A549 (cell line): ENCODE data around the gene OVCH2. TPM values are rescaled to one million over a fixed set of nuclear protein-coding genes. Genes with fewer than 3 reads are reported as not detected.

Experiments
- ATAC-seq, 2 experiments: fragments of 200-7000 bp in 1 of 2; fragments of >200 bp in 1 of 2; cut with Nextera tagmentation in 1 of 2; cut with Tn5 transposase in 1 of 2; 3 replicates each; pipeline versions ENCODE4 v1.8.0 to v1.9.1; 2018 to 2020; ENCODE audit warnings: mild to moderate bottlenecking in 1 of 2, moderate library complexity in 1 of 2
- CTCF ChIA-PET: fragments of 300-600 bp; sonication (Branson Sonifier 250); formaldehyde crosslinking; extraction: SDS; loops from one replicate; lab custom pipeline; 2021; ENCODE audit warnings: antibody characterized with exemption, inconsistent platforms; lab: Yijun Ruan, JAX
- POLR2A ChIA-PET: fragments of 350-600 bp; formaldehyde crosslinking; extraction: SDS; loops from one replicate; lab custom pipeline; 2021; ENCODE audit warnings: antibody characterized with exemption, inconsistent platforms; lab: Yijun Ruan, JAX
- DNase-seq, 2 experiments: peaks; one replicate each; pipeline versions ENCODE4 v3.0.0 to v3.0.0-alpha.2; 2011 to 2016; ENCODE audit warnings: low read depth in 1 of 2, low spot score in 1 of 2
- FAIRE-seq: peaks from 2 replicates; lab custom pipeline; 2011; peaks lifted over from hg19 to GRCh38; lab: Jason Lieb, UNC
- H3K27ac ChIP-seq, 2 experiments: fragments of >200 bp; sonication (Bioruptor Twin); formaldehyde crosslinking; 3 replicates each; pipeline ENCODE4 v1.5.1; 2016 to 2017
- H3K4me1 ChIP-seq: fragments of >200 bp; sonication (Bioruptor Twin); formaldehyde crosslinking; 3 replicates; pipeline ENCODE4 v1.6.1; 2016
- H3K4me2 ChIP-seq: fragments of >200 bp; sonication (Bioruptor Twin); formaldehyde crosslinking; 3 replicates; pipeline ENCODE4 v1.6.1; 2016
- H3K4me3 ChIP-seq: fragments of >200 bp; sonication (Bioruptor Twin); formaldehyde crosslinking; 3 replicates; pipeline ENCODE4 v1.5.1; 2016
- H3K9me3 ChIP-seq: fragments of >200 bp; sonication (Bioruptor Twin); formaldehyde crosslinking; 3 replicates; pipeline ENCODE4 v1.6.1; 2016
- BHLHE40 ChIP-seq: IDR thresholded peaks from 2 replicates; pipeline ENCODE4 v1.6.1; 2012; ENCODE audit warnings: low read depth, low read length, inconsistent platforms
- CHD4 ChIP-seq: fragments of 200-600 bp; sonication (generic); IDR thresholded peaks from 2 replicates; pipeline ENCODE4 v1.6.1; 2016; ENCODE audit warnings: antibody characterized with exemption, mild to moderate bottlenecking, borderline replicate concordance
- EHMT2 ChIP-seq: fragments of 200-600 bp; sonication (generic); IDR thresholded peaks from 2 replicates; pipeline ENCODE4 v1.6.1; 2016; ENCODE audit warnings: antibody characterized with exemption, low read depth, mild to moderate bottlenecking, moderate library complexity
- EP300 ChIP-seq, 2 experiments: fragments of >200 bp; sonication (Bioruptor Twin); formaldehyde crosslinking; IDR thresholded peaks; 2 replicates in 1 of 2; 3 replicates in 1 of 2; pipeline ENCODE4 v1.6.1; 2016 to 2017
- HEYL ChIP-seq: fragments of 250-450 bp; sonication (Bioruptor Pico); IDR thresholded peaks from 2 replicates; pipeline ENCODE4 v1.8.0; 2021; ENCODE audit warnings: mild to moderate bottlenecking, moderate library complexity
- JUN ChIP-seq, 2 experiments: fragments of >200 bp; sonication (Bioruptor Twin); formaldehyde crosslinking; IDR thresholded peaks; 2 replicates in 1 of 2; 3 replicates in 1 of 2; pipeline ENCODE4 v1.6.1; 2016 to 2017
- KDM1A ChIP-seq: fragments of 200-600 bp; sonication (generic); IDR thresholded peaks from 2 replicates; pipeline ENCODE4 v1.6.1; 2016; ENCODE audit warnings: low read depth, mild to moderate bottlenecking
- MAFK ChIP-seq: fragments of 450-650 bp; IDR thresholded peaks from 2 replicates; pipeline ENCODE4 v1.6.1; 2014; ENCODE audit not compliant: partially characterized antibody
- MAZ ChIP-seq: fragments of 150-350 bp; IDR thresholded peaks from 2 replicates; pipeline ENCODE4 v1.6.1; 2014; ENCODE audit warnings: antibody characterized with exemption, low read depth, low read length, borderline replicate concordance
- MYC ChIP-seq: IDR thresholded peaks from 2 replicates; pipeline ENCODE4 v1.6.1; 2012; ENCODE audit warnings: mild to moderate bottlenecking, inconsistent platforms, low read length, improper control_type of control experiment, borderline replicate concordance
- NFE2L2 ChIP-seq: fragments of 150-350 bp; conservative IDR thresholded peaks from 2 replicates; pipeline ENCODE4 v1.6.1; 2014; ENCODE audit warnings: low read length
- PHF8 ChIP-seq: fragments of 200-600 bp; sonication (generic); IDR thresholded peaks from 2 replicates; pipeline ENCODE4 v1.6.1; 2016; ENCODE audit warnings: low read depth, mild to moderate bottlenecking, antibody characterized with exemption, moderate library complexity, borderline replicate concordance
- RARB ChIP-seq: fragments of 250-450 bp; sonication (Bioruptor Pico); IDR thresholded peaks from 2 replicates; pipeline ENCODE4 v1.8.0; 2021; ENCODE audit warnings: mild to moderate bottlenecking, moderate library complexity
- RFX5 ChIP-seq: fragments of 450-650 bp; IDR thresholded peaks from 2 replicates; pipeline ENCODE4 v1.7.1; 2014; ENCODE audit warnings: antibody characterized with exemption, mild to moderate bottlenecking, moderate library complexity
- ZFP36 ChIP-seq: fragments of 450-650 bp; IDR thresholded peaks from 2 replicates; pipeline ENCODE4 v1.6.1; 2014; ENCODE audit warnings: borderline replicate concordance; ENCODE audit not compliant: partially characterized antibody
- WGBS: methylation state at CpG from one replicate; pipeline ENCODE4 v1.1.6; 2017; ENCODE audit errors: missing lambda C conversion rate; 5-methylcytosine and 5-hydroxymethylcytosine counted together
- polyA plus RNA-seq, 4 experiments: library from polyadenylated mRNA; depleted of rRNA in 3 of 4; stranded (reverse); fragments of >200 nt; fragmentation: RNase III in 1 of 4; extraction: RNeasy Plus Mini Kit Qiagen cat#74134 plus additional on column Dnase treatment in 1 of 4; gene quantifications; 2 replicates in 3 of 4; 3 replicates in 1 of 4; pipeline ENCODE4 v1.2.3, GENCODE V29; 2011 to 2017
- TF ChIP-seq, protein P1 (sequence below): fragments of >200 bp; sonication (Bioruptor Twin); formaldehyde crosslinking; IDR thresholded peaks from 3 replicates; pipeline ENCODE4 v1.5.1; 2016
- TF ChIP-seq, protein P2 (sequence below): fragments of >200 bp; sonication (Bioruptor Twin); formaldehyde crosslinking; IDR thresholded peaks from 3 replicates; pipeline ENCODE4 v1.6.1; 2016
- TF ChIP-seq, protein P3 (sequence below): fragments of 200-600 bp; sonication (generic); IDR thresholded peaks from 2 replicates; pipeline ENCODE4 v1.6.1; 2016; ENCODE audit warnings: antibody characterized with exemption, mild to moderate bottlenecking, moderate library complexity
- TF ChIP-seq, protein P4 (sequence below): IDR thresholded peaks from 2 replicates; pipeline ENCODE4 v1.6.1; 2012
- TF ChIP-seq, protein P5 (sequence below): fragments of 450-650 bp; IDR thresholded peaks from 2 replicates; pipeline ENCODE4 v1.6.1; 2014; ENCODE audit warnings: antibody characterized with exemption
- TF ChIP-seq, protein P6 (sequence below): fragments of 250-450 bp; sonication (Bioruptor Pico); IDR thresholded peaks from 2 replicates; pipeline ENCODE4 v1.5.0; 2021; ENCODE audit warnings: mild to moderate bottlenecking, moderate library complexity, borderline replicate concordance

OVCH2 gene
- polyA plus RNA-seq, 2 of the 4 experiments (the other 2 are of a cell fraction) = not detected

DNA sequence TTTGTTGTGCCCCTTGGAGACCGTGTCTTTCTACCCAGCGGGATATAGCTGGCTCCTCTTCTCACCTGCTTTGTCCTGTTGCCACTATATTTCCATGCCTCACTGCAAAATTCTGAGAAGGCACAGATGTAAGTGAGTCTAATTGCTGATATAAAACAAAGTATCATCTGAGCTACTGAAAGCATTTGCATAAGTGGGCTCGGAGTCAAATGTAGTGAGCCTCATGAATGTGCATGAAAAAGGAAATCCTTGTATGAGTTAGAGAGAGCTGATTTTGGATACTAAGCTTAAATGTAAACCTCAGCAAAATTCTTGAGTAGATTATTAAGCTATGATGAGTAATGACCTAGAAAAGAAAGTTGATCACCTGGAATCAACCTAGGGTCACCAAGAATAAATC lies 13.9 kb downstream of the OVCH2 start:
- TF ChIP-seq, protein P1, sequence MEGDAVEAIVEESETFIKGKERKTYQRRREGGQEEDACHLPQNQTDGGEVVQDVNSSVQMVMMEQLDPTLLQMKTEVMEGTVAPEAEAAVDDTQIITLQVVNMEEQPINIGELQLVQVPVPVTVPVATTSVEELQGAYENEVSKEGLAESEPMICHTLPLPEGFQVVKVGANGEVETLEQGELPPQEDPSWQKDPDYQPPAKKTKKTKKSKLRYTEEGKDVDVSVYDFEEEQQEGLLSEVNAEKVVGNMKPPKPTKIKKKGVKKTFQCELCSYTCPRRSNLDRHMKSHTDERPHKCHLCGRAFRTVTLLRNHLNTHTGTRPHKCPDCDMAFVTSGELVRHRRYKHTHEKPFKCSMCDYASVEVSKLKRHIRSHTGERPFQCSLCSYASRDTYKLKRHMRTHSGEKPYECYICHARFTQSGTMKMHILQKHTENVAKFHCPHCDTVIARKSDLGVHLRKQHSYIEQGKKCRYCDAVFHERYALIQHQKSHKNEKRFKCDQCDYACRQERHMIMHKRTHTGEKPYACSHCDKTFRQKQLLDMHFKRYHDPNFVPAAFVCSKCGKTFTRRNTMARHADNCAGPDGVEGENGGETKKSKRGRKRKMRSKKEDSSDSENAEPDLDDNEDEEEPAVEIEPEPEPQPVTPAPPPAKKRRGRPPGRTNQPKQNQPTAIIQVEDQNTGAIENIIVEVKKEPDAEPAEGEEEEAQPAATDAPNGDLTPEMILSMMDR = no peak
- no peak for TF ChIP-seq CHD4
- TF ChIP-seq RARB (CRISPR knock-in tag) = no peak
- TF ChIP-seq MAFK = peak; percentile 42
- no peak for TF ChIP-seq HEYL
- no peak for TF ChIP-seq NFE2L2
- no peak for TF ChIP-seq EP300 (IDR thresholded peaks at IDR 0.05)
- no peak for FAIRE-seq
- Histone ChIP-seq H3K4me1 (no peaks in the 10 kb centered on the region), H3K4me2 (no peak overlapping the region), H3K4me3 (no peak overlapping the region), H3K9me3 (no peaks in the 10 kb centered on the region), H3K27ac (no peak overlapping the region)
- CTCF ChIA-PET = interaction anchor here (0.7 to 6.3 kb wide), 7 partner anchors 15 to 595 kb away, joined by 3 to 31 read pairs (median 4); no protein-coding TSS in a partner anchor
- 37% methylated on average over 3 of the region's 3 CpGs for WGBS
- no peak for ATAC-seq
- DNase-seq = no peak
- POLR2A ChIA-PET = no interaction called here

DNA sequence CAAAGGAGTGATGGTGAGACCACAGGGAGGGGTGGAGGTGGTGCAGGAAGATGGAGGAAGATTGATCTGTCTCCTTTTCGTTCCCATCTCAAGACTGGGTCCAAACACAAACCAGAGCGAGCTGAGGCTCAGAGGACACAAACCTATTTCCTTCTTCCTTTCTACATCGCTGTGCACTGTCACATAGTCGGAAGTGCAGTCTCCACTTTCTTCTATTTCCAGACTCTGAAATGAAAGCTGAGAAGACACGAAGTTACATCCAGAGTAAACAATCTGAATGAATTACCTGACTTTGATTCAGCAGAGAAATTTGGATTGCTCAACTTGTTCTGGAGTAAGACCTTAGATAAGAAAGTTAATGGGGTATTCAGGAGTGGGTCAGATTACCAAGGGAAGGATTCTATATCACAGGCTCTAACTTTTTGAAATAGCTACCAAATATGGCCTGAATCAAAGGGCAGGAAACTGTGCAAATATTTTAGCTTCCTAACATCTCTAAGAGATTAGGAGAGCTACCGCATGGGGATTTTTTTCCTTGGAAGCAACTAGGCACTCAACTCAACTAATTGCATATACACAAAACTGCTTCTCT lies 14.4 kb downstream of the OVCH2 start:
- ATAC-seq (no peak), DNase-seq (no peak), FAIRE-seq (no peak)
- H3K4me3 ChIP-seq = no peak overlapping the region
- TF ChIP-seq RFX5 (no peak), EHMT2 (no peak), PHF8 (no peak), EP300 (IDR thresholded peaks at IDR 0.05) (no peak), ZFP36 (no peak), BHLHE40 (no peak), MAZ (no peak), JUN (IDR thresholded peaks at IDR 0.05) (no peak), KDM1A (no peak), MYC (no peak)
- TF ChIP-seq, protein P2, sequence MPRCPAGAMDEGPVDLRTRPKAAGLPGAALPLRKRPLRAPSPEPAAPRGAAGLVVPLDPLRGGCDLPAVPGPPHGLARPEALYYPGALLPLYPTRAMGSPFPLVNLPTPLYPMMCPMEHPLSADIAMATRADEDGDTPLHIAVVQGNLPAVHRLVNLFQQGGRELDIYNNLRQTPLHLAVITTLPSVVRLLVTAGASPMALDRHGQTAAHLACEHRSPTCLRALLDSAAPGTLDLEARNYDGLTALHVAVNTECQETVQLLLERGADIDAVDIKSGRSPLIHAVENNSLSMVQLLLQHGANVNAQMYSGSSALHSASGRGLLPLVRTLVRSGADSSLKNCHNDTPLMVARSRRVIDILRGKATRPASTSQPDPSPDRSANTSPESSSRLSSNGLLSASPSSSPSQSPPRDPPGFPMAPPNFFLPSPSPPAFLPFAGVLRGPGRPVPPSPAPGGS = no peak
- TF ChIP-seq, protein P3, sequence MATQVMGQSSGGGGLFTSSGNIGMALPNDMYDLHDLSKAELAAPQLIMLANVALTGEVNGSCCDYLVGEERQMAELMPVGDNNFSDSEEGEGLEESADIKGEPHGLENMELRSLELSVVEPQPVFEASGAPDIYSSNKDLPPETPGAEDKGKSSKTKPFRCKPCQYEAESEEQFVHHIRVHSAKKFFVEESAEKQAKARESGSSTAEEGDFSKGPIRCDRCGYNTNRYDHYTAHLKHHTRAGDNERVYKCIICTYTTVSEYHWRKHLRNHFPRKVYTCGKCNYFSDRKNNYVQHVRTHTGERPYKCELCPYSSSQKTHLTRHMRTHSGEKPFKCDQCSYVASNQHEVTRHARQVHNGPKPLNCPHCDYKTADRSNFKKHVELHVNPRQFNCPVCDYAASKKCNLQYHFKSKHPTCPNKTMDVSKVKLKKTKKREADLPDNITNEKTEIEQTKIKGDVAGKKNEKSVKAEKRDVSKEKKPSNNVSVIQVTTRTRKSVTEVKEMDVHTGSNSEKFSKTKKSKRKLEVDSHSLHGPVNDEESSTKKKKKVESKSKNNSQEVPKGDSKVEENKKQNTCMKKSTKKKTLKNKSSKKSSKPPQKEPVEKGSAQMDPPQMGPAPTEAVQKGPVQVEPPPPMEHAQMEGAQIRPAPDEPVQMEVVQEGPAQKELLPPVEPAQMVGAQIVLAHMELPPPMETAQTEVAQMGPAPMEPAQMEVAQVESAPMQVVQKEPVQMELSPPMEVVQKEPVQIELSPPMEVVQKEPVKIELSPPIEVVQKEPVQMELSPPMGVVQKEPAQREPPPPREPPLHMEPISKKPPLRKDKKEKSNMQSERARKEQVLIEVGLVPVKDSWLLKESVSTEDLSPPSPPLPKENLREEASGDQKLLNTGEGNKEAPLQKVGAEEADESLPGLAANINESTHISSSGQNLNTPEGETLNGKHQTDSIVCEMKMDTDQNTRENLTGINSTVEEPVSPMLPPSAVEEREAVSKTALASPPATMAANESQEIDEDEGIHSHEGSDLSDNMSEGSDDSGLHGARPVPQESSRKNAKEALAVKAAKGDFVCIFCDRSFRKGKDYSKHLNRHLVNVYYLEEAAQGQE = no peak
- TF ChIP-seq, protein P4, sequence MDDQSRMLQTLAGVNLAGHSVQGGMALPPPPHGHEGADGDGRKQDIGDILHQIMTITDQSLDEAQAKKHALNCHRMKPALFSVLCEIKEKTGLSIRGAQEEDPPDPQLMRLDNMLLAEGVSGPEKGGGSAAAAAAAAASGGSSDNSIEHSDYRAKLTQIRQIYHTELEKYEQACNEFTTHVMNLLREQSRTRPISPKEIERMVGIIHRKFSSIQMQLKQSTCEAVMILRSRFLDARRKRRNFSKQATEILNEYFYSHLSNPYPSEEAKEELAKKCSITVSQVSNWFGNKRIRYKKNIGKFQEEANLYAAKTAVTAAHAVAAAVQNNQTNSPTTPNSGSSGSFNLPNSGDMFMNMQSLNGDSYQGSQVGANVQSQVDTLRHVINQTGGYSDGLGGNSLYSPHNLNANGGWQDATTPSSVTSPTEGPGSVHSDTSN = no peak
- TF ChIP-seq, protein P5, sequence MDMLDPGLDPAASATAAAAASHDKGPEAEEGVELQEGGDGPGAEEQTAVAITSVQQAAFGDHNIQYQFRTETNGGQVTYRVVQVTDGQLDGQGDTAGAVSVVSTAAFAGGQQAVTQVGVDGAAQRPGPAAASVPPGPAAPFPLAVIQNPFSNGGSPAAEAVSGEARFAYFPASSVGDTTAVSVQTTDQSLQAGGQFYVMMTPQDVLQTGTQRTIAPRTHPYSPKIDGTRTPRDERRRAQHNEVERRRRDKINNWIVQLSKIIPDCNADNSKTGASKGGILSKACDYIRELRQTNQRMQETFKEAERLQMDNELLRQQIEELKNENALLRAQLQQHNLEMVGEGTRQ = no peak
- TF ChIP-seq, protein P6, sequence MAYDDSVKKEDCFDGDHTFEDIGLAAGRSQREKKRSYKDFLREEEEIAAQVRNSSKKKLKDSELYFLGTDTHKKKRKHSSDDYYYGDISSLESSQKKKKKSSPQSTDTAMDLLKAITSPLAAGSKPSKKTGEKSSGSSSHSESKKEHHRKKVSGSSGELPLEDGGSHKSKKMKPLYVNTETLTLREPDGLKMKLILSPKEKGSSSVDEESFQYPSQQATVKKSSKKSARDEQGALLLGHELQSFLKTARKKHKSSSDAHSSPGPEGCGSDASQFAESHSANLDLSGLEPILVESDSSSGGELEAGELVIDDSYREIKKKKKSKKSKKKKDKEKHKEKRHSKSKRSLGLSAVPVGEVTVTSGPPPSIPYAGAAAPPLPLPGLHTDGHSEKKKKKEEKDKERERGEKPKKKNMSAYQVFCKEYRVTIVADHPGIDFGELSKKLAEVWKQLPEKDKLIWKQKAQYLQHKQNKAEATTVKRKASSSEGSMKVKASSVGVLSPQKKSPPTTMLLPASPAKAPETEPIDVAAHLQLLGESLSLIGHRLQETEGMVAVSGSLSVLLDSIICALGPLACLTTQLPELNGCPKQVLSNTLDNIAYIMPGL (CRISPR knock-in tag) = no peak
- no peak overlapping the region for H3K27ac ChIP-seq
- ChIA-PET CTCF (interaction anchor here (0.8 to 6.3 kb wide), 8 partner anchors 10 to 594 kb away, joined by 3 to 31 read pairs (median 5); no protein-coding TSS in a partner anchor), POLR2A (no interaction called here)
- WGBS = 47% methylated on average over 6 of the region's 6 CpGs
- H3K4me2 ChIP-seq = no peak overlapping the region
- no peaks in the 10 kb centered on the region for H3K4me1 ChIP-seq
- no peaks in the 10 kb centered on the region for H3K9me3 ChIP-seq
